Spleen (tissue), 7 donors: ENCODE measurements around the gene CSRP1.

ENCODE experiments used
- CTCF ChIP-seq, 11 experiments: fragments of 200-600 bp in 7 of 11; fragments of 450-650 bp in 4 of 11; sonication (generic) in 4 of 11; IDR thresholded peaks in 8 of 11; conservative IDR thresholded peaks in 3 of 11; 1 replicate in 7 of 11; 2 replicates in 4 of 11; pipeline versions ENCODE4 v1.4.0 to v1.8.0; 2016 to 2021; ENCODE audit warnings: antibody characterized with exemption in 11 of 11, inconsistent platforms in 4 of 11, mild to moderate bottlenecking in 1 of 11
- POLR2A ChIP-seq, 3 donors: fragments of 450-650 bp; IDR thresholded peaks; one replicate each; pipeline ENCODE4 v1.5.1; 2017; ENCODE audit warnings: antibody characterized with exemption in 3 of 3, mild to moderate bottlenecking in 1 of 3
- donor health status: DM: no; HTN: no; CAD: no; lungs with moderate emphysema.
- donor health status: DM: no; HTN: no; CAD: no.
- donor health status: DM: no; HTN: no; CAD: no.

GRCh38 chr1:201493757-201494617 lies 12.9 kb downstream of the CSRP1 start:
- TF ChIP-seq CTCF (IDR thresholded peaks at IDR 0.05 in 8 of 11, conservative IDR thresholded peaks at IDR 0.05 in 3 of 11), result no peak
- no peak for TF ChIP-seq POLR2A (IDR thresholded peaks at IDR 0.05)
